Measurements from ENCODE around the gene TREML4. TPM values are rescaled to one million over a fixed set of nuclear protein-coding genes. Genes with fewer than 3 reads are reported as not detected.

The TREML4 gene
- total and polyA plus RNA-seq, 4 donors = 0.49 TPM; not detected in 3

- ATAC-seq (ENCODE audit: low FRiP score) = no peak
- Histone ChIP-seq H3K27me3 (ENCODE audit: control insufficient read depth in 1 of 2, insufficient read depth in 2 of 2, low read length in 1 of 2) (peaks cover 0 to 2% of the 10 kb centered on the region in 2 donors), H3K4me1 (ENCODE audit: control insufficient read depth in 1 of 2, insufficient read depth in 2 of 2, low read length in 2 of 2) (no peaks in the 10 kb centered on the region), H3K4me3 (ENCODE audit: low read length in 2 of 2) (no peak overlapping the region), H3K9me3 (ENCODE audit: control insufficient read depth, low read length) (peaks cover 2% of the 10 kb centered on the region), H3K27ac (ENCODE audit: low read depth in 1 of 2, low read length in 2 of 2) (no peak overlapping the region), H3K36me3 (ENCODE audit: control insufficient read depth in 1 of 2, insufficient read depth in 2 of 2, low read length in 1 of 2) (no peaks in the 10 kb centered on the region)
- WGBS, 2 donors = 50 to 66% methylated on average over 4 of the region's 4 CpGs
- DNase-seq = no peak
- intact Hi-C loops (cut with DNase I) = no loop called here
Measured at GRCh38 chr6:41222045-41222444, 6.1 kb upstream of the TREML4 start.

- DNase-seq = no peak
- Histone ChIP-seq H3K27ac (ENCODE audit: low read depth in 1 of 2, low read length in 2 of 2) (no peak overlapping the region), H3K4me3 (ENCODE audit: low read length in 2 of 2) (no peak overlapping the region), H3K36me3 (ENCODE audit: control insufficient read depth in 1 of 2, insufficient read depth in 2 of 2, low read length in 1 of 2) (no peaks in the 10 kb centered on the region), H3K27me3 (ENCODE audit: control insufficient read depth in 1 of 2, insufficient read depth in 2 of 2, low read length in 1 of 2) (peaks cover 0 to 2% of the 10 kb centered on the region in 2 donors), H3K9me3 (ENCODE audit: control insufficient read depth, low read length) (peaks cover 2% of the 10 kb centered on the region), H3K4me1 (ENCODE audit: control insufficient read depth in 1 of 2, insufficient read depth in 2 of 2, low read length in 2 of 2) (no peaks in the 10 kb centered on the region)
- 80 to 81% methylated on average over 5 of the region's 5 CpGs for WGBS, 2 donors
- intact Hi-C loops (cut with DNase I) = no loop called here
- no peak for ATAC-seq (ENCODE audit: low FRiP score)
Measured at GRCh38 chr6:41222513-41222912, 5.6 kb upstream of the TREML4 start.

- intact Hi-C loops (cut with DNase I) = no loop called here
- DNase-seq (no peak), ATAC-seq (ENCODE audit: low FRiP score) (no peak)
- H3K4me1 ChIP-seq (ENCODE audit: control insufficient read depth in 1 of 2, insufficient read depth in 2 of 2, low read length in 2 of 2) = no peaks in the 10 kb centered on the region
- no peak overlapping the region for H3K27ac ChIP-seq (ENCODE audit: low read depth in 1 of 2, low read length in 2 of 2)
- no peaks in the 10 kb centered on the region for H3K36me3 ChIP-seq (ENCODE audit: control insufficient read depth in 1 of 2, insufficient read depth in 2 of 2, low read length in 1 of 2)
- H3K4me3 ChIP-seq (ENCODE audit: low read length in 2 of 2) = no peak overlapping the region
- H3K9me3 ChIP-seq (ENCODE audit: control insufficient read depth, low read length) = peaks cover 2% of the 10 kb centered on the region
- 83 to 87% methylated on average over 1 of the region's 1 CpG for WGBS, 2 donors
- H3K27me3 ChIP-seq (ENCODE audit: control insufficient read depth in 1 of 2, insufficient read depth in 2 of 2, low read length in 1 of 2) = peaks cover 0 to 2% of the 10 kb centered on the region in 2 donors
Measured at GRCh38 chr6:41224800-41225199, 3.3 kb upstream of the TREML4 start.

GRCh38 chr6:41226752-41227151 is 1.4 kb upstream of the TREML4 start:
- ATAC-seq (ENCODE audit: low FRiP score) = no peak
- intact Hi-C loops (cut with DNase I) = no loop called here
- 39 to 47% methylated on average over 3 of the region's 3 CpGs for WGBS, 2 donors
- H3K27me3 ChIP-seq (ENCODE audit: control insufficient read depth in 1 of 2, insufficient read depth in 2 of 2, low read length in 1 of 2) = peaks cover 0 to 2% of the 10 kb centered on the region in 2 donors
- no peaks in the 10 kb centered on the region for H3K36me3 ChIP-seq (ENCODE audit: control insufficient read depth in 1 of 2, insufficient read depth in 2 of 2, low read length in 1 of 2)
- H3K4me1 ChIP-seq (ENCODE audit: control insufficient read depth in 1 of 2, insufficient read depth in 2 of 2, low read length in 2 of 2) = no peaks in the 10 kb centered on the region
- H3K4me3 ChIP-seq (ENCODE audit: low read length in 2 of 2) = no peak overlapping the region
- no peak overlapping the region for H3K27ac ChIP-seq (ENCODE audit: low read depth in 1 of 2, low read length in 2 of 2)
- DNase-seq = no peak
- no peaks in the 10 kb centered on the region for H3K9me3 ChIP-seq (ENCODE audit: control insufficient read depth, low read length)

GRCh38 chr6:41228616-41229015 is 467 bp downstream of the TREML4 start:
- peaks cover 0 to 2% of the 10 kb centered on the region in 2 donors for H3K27me3 ChIP-seq (ENCODE audit: control insufficient read depth in 1 of 2, insufficient read depth in 2 of 2, low read length in 1 of 2)
- H3K36me3 ChIP-seq (ENCODE audit: control insufficient read depth in 1 of 2, insufficient read depth in 2 of 2, low read length in 1 of 2) = no peaks in the 10 kb centered on the region
- H3K4me3 ChIP-seq (ENCODE audit: low read length in 2 of 2) = no peak overlapping the region
- ATAC-seq (ENCODE audit: low FRiP score) (no peak), DNase-seq (no peak)
- no peaks in the 10 kb centered on the region for H3K9me3 ChIP-seq (ENCODE audit: control insufficient read depth, low read length)
- no peak overlapping the region for H3K27ac ChIP-seq (ENCODE audit: low read depth in 1 of 2, low read length in 2 of 2)
- H3K4me1 ChIP-seq (ENCODE audit: control insufficient read depth in 1 of 2, insufficient read depth in 2 of 2, low read length in 2 of 2) = no peaks in the 10 kb centered on the region
- WGBS, 2 donors = 44 to 51% methylated on average over 5 of the region's 5 CpGs
- intact Hi-C loops (cut with DNase I) = no loop called here

- H3K36me3 ChIP-seq (ENCODE audit: control insufficient read depth in 1 of 2, insufficient read depth in 2 of 2, low read length in 1 of 2) = no peaks in the 10 kb centered on the region
- H3K4me3 ChIP-seq (ENCODE audit: low read length in 2 of 2) = no peak overlapping the region
- H3K27me3 ChIP-seq (ENCODE audit: control insufficient read depth in 1 of 2, insufficient read depth in 2 of 2, low read length in 1 of 2) = no peaks in the 10 kb centered on the region
- 82 to 86% methylated on average over 4 of the region's 4 CpGs for WGBS, 2 donors
- DNase-seq (no peak), ATAC-seq (ENCODE audit: low FRiP score) (no peak)
- intact Hi-C loops (cut with DNase I) = no loop called here
- H3K4me1 ChIP-seq (ENCODE audit: control insufficient read depth in 1 of 2, insufficient read depth in 2 of 2, low read length in 2 of 2) = no peaks in the 10 kb centered on the region
- H3K27ac ChIP-seq (ENCODE audit: low read depth in 1 of 2, low read length in 2 of 2) = no peak overlapping the region
- no peaks in the 10 kb centered on the region for H3K9me3 ChIP-seq (ENCODE audit: control insufficient read depth, low read length)
Measured at GRCh38 chr6:41229721-41230120, 1.6 kb downstream of the TREML4 start.

- 48 to 65% methylated on average over 5 of the region's 5 CpGs for WGBS, 2 donors
- no peaks in the 10 kb centered on the region for H3K27me3 ChIP-seq (ENCODE audit: control insufficient read depth in 1 of 2, insufficient read depth in 2 of 2, low read length in 1 of 2)
- no peaks in the 10 kb centered on the region for H3K4me1 ChIP-seq (ENCODE audit: control insufficient read depth in 1 of 2, insufficient read depth in 2 of 2, low read length in 2 of 2)
- H3K27ac ChIP-seq (ENCODE audit: low read depth in 1 of 2, low read length in 2 of 2) = no peak overlapping the region
- DNase-seq (no peak), ATAC-seq (ENCODE audit: low FRiP score) (no peak)
- no peaks in the 10 kb centered on the region for H3K36me3 ChIP-seq (ENCODE audit: control insufficient read depth in 1 of 2, insufficient read depth in 2 of 2, low read length in 1 of 2)
- intact Hi-C loops (cut with DNase I) = no loop called here
- no peak overlapping the region for H3K4me3 ChIP-seq (ENCODE audit: low read length in 2 of 2)
- no peaks in the 10 kb centered on the region for H3K9me3 ChIP-seq (ENCODE audit: control insufficient read depth, low read length)
Measured at GRCh38 chr6:41231246-41231645, 3.1 kb downstream of the TREML4 start.

- ATAC-seq (ENCODE audit: low FRiP score) (no peak), DNase-seq (no peak)
- no peak overlapping the region for H3K27ac ChIP-seq (ENCODE audit: low read depth in 1 of 2, low read length in 2 of 2)
- H3K9me3 ChIP-seq (ENCODE audit: control insufficient read depth, low read length) = no peaks in the 10 kb centered on the region
- intact Hi-C loops (cut with DNase I) = no loop called here
- H3K4me1 ChIP-seq (ENCODE audit: control insufficient read depth in 1 of 2, insufficient read depth in 2 of 2, low read length in 2 of 2) = no peaks in the 10 kb centered on the region
- no peaks in the 10 kb centered on the region for H3K36me3 ChIP-seq (ENCODE audit: control insufficient read depth in 1 of 2, insufficient read depth in 2 of 2, low read length in 1 of 2)
- 78 to 83% methylated on average over 6 of the region's 6 CpGs for WGBS, 2 donors
- no peak overlapping the region for H3K4me3 ChIP-seq (ENCODE audit: low read length in 2 of 2)
- H3K27me3 ChIP-seq (ENCODE audit: control insufficient read depth in 1 of 2, insufficient read depth in 2 of 2, low read length in 1 of 2) = no peaks in the 10 kb centered on the region
Measured at GRCh38 chr6:41232667-41233066, 4.5 kb downstream of the TREML4 start.

- no peak for DNase-seq
- no peaks in the 10 kb centered on the region for H3K36me3 ChIP-seq (ENCODE audit: control insufficient read depth in 1 of 2, insufficient read depth in 2 of 2, low read length in 1 of 2)
- no peak overlapping the region for H3K4me3 ChIP-seq (ENCODE audit: low read length in 2 of 2)
- peaks cover 1% of the 10 kb centered on the region for H3K9me3 ChIP-seq (ENCODE audit: control insufficient read depth, low read length)
- intact Hi-C loops (cut with DNase I) = no loop called here
- ATAC-seq (ENCODE audit: low FRiP score) = no peak
- WGBS, 2 donors = 74 to 78% methylated on average over 4 of the region's 4 CpGs
- no peak overlapping the region for H3K27ac ChIP-seq (ENCODE audit: low read depth in 1 of 2, low read length in 2 of 2)
- H3K27me3 ChIP-seq (ENCODE audit: control insufficient read depth in 1 of 2, insufficient read depth in 2 of 2, low read length in 1 of 2) = peaks cover 0 to 2% of the 10 kb centered on the region in 2 donors
- H3K4me1 ChIP-seq (ENCODE audit: control insufficient read depth in 1 of 2, insufficient read depth in 2 of 2, low read length in 2 of 2) = no peaks in the 10 kb centered on the region
Measured at GRCh38 chr6:41236276-41236675, 8.1 kb downstream of the TREML4 start.

All from aorta (tissue), 5 donors.